HL-60/S4 treated with retinoic acid at 250 ng/mL for 4 days and 3 days (cell line): ENCODE data around the gene MTUS2.

ENCODE experiments used
- in situ Hi-C: fragments of 300-500 bp; cut with MboI; formaldehyde crosslinking; loops from 2 replicates; pipeline ENCODE4 v1.7.0; 2022; ENCODE audit warnings: low sequenced_read_pairs

The MTUS2 gene

DNA sequence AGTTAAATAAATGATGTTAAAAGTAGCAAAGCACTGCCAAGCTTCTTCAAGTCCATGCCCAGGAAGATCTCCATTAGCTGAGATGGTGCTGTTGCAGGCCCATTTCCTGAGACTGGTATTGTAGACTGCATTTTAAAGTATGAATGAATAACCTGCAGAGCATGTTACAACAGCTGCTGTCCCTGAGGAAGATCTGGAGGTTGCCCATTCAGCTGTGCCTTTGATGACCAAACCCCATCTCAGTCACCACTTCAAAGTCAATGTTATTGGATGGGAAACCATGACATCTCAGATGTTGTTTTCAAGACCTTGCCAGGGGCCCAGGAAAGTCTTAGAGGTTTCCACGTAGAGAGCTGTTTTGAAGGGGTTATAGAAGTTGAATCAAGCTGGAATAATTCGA is 281.3 kb downstream of the MTUS2 start:
- in situ Hi-C loops = no loop called here

DNA sequence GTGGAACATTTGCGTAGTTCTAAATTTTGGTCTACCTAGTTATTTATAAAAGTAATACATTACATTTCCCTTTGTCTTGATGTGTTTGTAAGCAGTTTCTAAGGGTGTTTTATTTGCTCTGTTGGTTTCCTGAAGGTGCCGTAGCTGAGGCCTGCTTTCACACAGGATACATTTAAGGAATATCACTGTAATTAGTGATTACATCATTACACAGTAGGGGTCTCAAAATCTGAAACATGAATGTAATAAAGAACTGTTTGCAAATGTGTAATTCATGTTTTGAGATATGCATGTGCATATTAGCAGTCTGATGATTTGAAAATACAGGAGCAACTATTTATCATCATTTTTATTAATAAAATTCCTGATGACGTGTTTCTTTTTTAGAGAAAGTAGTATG is 281.8 kb downstream of the MTUS2 start:
- in situ Hi-C loops = no loop called here

- in situ Hi-C loops = no loop called here
Measured at GRCh38 chr13:29103065-29103800, 283.1 kb downstream of the MTUS2 start.

DNA sequence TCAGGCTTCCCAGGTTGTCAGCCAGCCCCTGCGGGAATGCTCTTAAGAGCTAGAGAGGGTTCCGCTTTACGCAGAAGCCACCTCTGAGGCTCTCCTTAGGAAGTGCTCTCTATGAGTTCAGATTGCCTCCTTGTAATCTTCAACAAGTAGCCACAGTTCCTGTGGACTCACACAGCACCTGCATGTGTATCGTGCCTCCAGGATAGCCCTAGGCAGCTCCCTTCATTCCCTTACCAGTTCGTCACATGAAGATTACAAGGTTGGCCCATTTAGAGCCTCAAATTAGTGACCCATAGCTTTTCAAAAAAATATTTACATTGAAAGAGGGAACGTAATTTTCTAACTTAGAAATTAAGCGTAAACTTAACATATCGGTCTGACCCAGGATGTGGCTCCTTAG is 284.3 kb downstream of the MTUS2 start:
- in situ Hi-C loops = no loop called here

- in situ Hi-C loops = no loop called here
Measured at GRCh38 chr13:29105779-29106178, 285.6 kb downstream of the MTUS2 start.

DNA sequence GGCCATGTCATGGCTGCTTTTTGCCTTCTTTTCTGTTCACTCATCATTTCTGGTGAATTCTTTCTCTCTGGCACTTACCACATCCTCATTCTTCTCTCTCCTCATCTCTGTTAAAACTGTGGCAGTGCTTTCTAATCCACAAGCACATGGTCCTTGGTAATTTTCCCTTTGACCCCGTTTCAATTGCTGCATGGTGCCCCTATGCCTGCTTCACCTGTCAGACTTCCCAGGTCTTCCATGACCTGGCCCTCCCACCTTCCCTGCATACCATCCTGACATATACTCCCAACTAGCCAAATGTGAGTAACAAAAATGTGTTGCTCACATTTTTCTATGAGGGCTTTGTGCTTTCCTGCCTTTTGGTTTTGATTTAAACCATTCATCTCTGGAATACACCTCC is 286.5 kb downstream of the MTUS2 start:
- in situ Hi-C loops = no loop called here

GRCh38 chr13:29108068-29108786 is 288.1 kb downstream of the MTUS2 start:
- in situ Hi-C loops = no loop called here

DNA sequence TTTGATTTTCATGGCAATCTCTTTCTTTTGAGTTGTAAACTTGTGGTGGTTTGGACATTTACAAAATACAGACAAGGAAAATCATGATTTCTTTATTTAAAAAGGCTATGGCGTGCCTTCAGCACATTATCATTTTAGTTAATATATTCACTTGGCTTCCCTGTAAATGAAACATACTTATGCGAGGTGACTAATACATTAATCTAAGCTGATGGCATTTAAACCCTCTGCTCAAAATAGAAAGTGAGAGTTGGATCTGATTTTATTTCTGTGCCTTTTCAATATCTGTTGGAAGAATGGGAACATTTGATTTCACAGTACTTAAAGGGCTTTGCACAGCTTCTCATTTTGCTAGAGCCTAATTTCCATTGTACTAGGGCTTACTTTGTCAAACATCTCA is 289.8 kb downstream of the MTUS2 start:
- in situ Hi-C loops = no loop called here

GRCh38 chr13:29111446-29111845 is 291.3 kb downstream of the MTUS2 start:
- in situ Hi-C loops = no loop called here

DNA sequence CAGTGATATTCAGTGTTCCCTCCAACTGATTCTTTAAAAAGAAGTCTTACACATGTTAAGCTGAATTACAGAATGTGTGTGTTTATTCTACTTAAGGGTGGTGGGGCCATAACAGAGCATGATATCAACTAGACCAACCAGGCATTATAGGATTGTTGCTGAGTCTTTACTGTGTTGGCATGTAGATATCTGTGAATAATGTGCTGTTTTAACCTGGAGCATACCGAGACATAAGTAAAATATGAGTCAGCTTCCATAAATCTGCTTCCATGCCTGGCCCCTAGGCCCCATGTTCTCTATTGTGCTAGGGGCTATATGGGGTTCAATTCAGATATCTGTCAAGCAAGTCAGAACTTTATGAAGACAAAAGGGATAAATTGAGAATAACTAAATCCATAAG is 295.7 kb downstream of the MTUS2 start:
- in situ Hi-C loops = no loop called here

- in situ Hi-C loops = no loop called here
Measured at GRCh38 chr13:29117663-29118062, 297.5 kb downstream of the MTUS2 start.

GRCh38 chr13:29118471-29118870 is 298.3 kb downstream of the MTUS2 start:
- in situ Hi-C loops = no loop called here

DNA sequence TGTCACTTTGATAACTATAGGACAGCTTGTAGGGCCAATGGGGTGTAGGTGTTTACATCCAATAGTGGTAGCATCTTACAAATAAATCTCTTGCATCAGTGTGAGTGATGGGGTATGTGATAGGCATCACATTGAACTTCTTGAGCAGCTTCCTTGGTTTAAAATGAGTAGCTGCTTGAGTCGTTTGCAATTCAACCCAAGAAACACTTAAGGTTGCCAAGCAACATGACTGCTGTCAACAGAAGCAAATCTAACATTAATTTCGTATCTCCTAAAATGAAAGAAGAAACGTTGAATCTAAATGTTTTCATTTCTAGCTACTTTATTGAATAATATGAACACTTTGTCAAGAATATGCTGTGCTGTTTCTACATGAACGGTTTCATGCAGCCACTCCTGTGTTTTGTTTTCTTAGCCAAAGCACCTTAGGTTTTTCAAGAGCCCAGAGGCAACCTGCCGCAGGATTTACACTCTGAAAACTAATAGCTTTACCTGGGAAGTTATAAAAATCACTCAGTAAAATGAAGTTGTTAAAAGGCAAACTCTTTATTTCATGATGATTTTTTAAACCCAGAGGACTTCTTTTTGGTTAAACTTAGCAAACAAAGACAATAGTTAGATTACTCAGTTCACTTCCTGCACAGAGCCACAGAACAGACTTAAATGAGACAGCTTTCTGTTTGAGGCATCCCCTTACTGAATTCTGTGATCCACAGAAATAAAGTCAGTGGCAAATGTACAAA is 305.2 kb downstream of the MTUS2 start:
- in situ Hi-C loops = no loop called here

GRCh38 chr13:29125934-29126424 is 305.8 kb downstream of the MTUS2 start:
- in situ Hi-C loops = no loop called here

GRCh38 chr13:29129616-29130015 is 309.5 kb downstream of the MTUS2 start:
- in situ Hi-C loops = no loop called here

- in situ Hi-C loops = no loop called here
Measured at GRCh38 chr13:29131159-29131558, 311.0 kb downstream of the MTUS2 start.

GRCh38 chr13:29131881-29132668 is 311.9 kb downstream of the MTUS2 start:
- in situ Hi-C loops = no loop called here

- in situ Hi-C loops = no loop called here
Measured at GRCh38 chr13:29136341-29136740, 316.2 kb downstream of the MTUS2 start.

DNA sequence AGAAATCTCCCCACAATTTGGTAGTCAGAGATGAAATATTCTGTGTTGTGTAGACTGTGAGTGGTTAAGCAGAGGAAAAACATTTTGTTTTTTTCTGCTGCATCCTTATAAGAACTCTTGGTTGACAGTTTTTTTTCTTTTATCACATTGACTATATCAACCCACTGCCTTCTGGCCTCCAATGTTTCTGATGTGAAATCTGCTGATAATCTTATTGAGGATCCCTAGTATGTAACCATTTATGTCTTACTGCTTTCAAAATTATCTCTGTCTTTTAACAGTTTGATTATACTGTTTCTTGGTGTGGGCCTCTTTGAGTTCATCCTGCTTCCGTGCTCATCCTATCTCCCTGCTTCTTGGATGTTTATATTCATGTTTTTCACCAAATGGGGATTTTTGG is 316.9 kb downstream of the MTUS2 start:
- in situ Hi-C loops = no loop called here

DNA sequence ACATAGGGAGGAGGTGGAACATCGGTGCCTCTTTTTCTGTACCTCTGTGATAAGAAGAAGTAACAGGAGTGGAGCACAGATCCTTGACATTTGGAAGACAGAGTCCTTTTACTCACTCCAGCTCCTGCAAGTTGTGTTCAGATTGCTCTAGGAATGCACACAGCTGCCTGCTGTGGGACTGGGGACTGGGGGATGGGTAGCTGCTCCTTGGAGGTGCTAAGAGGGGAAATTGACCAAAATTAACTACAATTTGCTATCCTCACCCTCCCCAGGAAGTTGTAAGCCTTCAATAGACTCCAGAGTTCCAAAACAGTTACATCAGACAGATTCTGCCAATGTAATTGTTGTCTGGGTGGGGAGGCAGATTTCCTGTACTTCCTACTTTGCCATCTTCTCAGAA is 317.9 kb downstream of the MTUS2 start:
- in situ Hi-C loops = no loop called here

DNA sequence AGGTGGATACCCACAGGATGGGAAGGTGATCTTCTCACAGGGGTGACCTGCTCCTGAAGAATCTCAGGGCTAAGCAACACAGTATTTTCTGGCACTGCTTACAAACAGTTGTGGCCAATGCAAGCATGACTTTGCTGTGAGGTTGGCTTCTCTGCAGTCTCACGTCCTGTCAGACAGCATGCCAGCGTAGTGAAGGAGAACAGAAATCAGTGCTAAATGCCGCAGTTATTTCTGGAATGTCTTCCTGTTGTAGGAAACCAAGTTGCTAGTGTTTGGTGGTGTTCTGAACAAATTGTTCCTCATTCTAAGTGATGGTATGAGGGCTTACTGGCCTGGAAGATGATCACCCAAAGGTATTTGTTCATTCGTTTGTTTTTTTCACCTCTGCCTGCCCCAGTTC is 320.1 kb downstream of the MTUS2 start:
- in situ Hi-C loops = no loop called here
